Measurements from ENCODE around the gene PDE1A. TPM values are rescaled to one million over a fixed set of nuclear protein-coding genes. Genes with fewer than 3 reads are reported as not detected.
A peak's percentile ranks its signal among the peaks of the same experiment; 100 is the strongest.

PDE1A gene
- total and polyA plus RNA-seq, 2 of the 4 experiments (the other 2 are of a cell fraction) = 0.24 to 0.90 TPM

DNA sequence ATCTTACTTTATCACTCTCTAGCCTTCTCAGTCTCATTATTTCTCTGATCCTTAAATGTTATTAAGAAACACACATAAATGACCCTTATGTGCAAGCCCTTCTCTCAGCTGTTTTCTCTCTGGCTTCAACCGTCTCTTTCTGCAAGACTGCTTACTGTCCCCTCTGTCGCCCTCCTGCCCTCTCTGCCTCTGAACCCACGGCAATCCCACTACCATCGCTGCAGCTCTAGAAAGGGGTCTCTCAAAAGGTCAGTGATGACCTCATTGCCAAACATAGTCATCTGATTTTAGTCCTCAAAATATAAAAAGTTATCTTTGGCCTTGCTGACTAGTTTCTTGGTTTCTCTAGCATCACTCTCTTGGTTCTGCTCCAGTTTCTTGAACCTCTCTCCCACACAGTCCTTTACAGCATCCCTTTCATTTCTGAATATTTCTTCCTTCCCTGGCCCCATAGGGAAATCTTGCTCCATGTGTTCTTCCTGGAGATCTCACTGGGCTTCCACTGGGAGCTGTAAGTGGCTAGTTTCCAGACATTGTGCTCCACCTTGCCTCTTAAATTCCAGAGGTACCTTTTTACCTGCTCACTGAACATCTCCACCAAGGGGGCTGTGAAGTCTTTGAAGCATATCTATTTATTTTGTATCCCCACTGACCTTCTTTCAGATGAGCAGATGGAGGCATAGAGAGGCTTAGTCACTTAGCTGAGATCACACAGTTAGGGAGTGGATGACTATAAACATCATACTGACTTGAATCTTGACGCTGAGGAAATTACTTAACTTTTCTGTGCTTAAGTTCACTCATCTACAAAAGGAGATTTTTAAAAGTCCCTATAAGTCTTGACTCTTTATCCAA lies 96.2 kb downstream of the PDE1A start:
- CTCF ChIA-PET = interaction anchor here (0.6 to 0.7 kb wide), 2 partner anchors 142 to 336 kb away, joined by 3 read pairs; no protein-coding TSS in a partner anchor
- H3K18ac ChIP-seq (ENCODE audit: low read depth, low read length) = peak overlapping the region; percentile 69
- POLR2A ChIA-PET (ENCODE audit: unreplicated experiment) = no interaction called here

More for the DNA sequence above, 96.2 kb downstream of the PDE1A start:
- H3K9me3 ChIP-seq (ENCODE audit: control insufficient read depth, insufficient read depth, low read length) = no peaks in the 10 kb centered on the region
- no peak overlapping the region for H3K27ac ChIP-seq (ENCODE audit: insufficient read depth, low read length)
- no peaks in the 10 kb centered on the region for H4K20me1 ChIP-seq (ENCODE audit: insufficient read depth, low read length)
- TF ChIP-seq, protein P1, sequence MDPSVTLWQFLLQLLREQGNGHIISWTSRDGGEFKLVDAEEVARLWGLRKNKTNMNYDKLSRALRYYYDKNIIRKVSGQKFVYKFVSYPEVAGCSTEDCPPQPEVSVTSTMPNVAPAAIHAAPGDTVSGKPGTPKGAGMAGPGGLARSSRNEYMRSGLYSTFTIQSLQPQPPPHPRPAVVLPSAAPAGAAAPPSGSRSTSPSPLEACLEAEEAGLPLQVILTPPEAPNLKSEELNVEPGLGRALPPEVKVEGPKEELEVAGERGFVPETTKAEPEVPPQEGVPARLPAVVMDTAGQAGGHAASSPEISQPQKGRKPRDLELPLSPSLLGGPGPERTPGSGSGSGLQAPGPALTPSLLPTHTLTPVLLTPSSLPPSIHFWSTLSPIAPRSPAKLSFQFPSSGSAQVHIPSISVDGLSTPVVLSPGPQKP (IDR thresholded peaks at IDR 0.05; ENCODE audit: borderline replicate concordance, low read depth, low read length) = no peak
- no peak for TF ChIP-seq RAD21 (IDR thresholded peaks at IDR 0.05; ENCODE audit: low read length)
- TF ChIP-seq BHLHE40 (IDR thresholded peaks at IDR 0.05; ENCODE audit: low read depth, low read length) = no peak
- no peak for TF ChIP-seq MAZ (IDR thresholded peaks at IDR 0.05; ENCODE audit: borderline replicate concordance, low read depth, low read length)
- TF ChIP-seq RCOR1 (IDR thresholded peaks at IDR 0.05; ENCODE audit: insufficient replicate concordance, low read length) = no peak
- TF ChIP-seq SMC3 (IDR thresholded peaks at IDR 0.05; ENCODE audit: low read depth, low read length) = no peak
- TF ChIP-seq POLR2A (IDR thresholded peaks at IDR 0.05; ENCODE audit: low read depth, low read length) = no peak
- TF ChIP-seq, protein P2, sequence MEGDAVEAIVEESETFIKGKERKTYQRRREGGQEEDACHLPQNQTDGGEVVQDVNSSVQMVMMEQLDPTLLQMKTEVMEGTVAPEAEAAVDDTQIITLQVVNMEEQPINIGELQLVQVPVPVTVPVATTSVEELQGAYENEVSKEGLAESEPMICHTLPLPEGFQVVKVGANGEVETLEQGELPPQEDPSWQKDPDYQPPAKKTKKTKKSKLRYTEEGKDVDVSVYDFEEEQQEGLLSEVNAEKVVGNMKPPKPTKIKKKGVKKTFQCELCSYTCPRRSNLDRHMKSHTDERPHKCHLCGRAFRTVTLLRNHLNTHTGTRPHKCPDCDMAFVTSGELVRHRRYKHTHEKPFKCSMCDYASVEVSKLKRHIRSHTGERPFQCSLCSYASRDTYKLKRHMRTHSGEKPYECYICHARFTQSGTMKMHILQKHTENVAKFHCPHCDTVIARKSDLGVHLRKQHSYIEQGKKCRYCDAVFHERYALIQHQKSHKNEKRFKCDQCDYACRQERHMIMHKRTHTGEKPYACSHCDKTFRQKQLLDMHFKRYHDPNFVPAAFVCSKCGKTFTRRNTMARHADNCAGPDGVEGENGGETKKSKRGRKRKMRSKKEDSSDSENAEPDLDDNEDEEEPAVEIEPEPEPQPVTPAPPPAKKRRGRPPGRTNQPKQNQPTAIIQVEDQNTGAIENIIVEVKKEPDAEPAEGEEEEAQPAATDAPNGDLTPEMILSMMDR (conservative IDR thresholded peaks at IDR 0.05; ENCODE audit: low read depth, low read length) = no peak
- TF ChIP-seq MXI1 (IDR thresholded peaks at IDR 0.05; ENCODE audit: borderline replicate concordance, low read depth, low read length) = no peak
- TF ChIP-seq, protein P3, sequence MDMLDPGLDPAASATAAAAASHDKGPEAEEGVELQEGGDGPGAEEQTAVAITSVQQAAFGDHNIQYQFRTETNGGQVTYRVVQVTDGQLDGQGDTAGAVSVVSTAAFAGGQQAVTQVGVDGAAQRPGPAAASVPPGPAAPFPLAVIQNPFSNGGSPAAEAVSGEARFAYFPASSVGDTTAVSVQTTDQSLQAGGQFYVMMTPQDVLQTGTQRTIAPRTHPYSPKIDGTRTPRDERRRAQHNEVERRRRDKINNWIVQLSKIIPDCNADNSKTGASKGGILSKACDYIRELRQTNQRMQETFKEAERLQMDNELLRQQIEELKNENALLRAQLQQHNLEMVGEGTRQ (IDR thresholded peaks at IDR 0.05; ENCODE audit: low read depth, low read length) = no peak
- no peak for TF ChIP-seq RFX5 (IDR thresholded peaks at IDR 0.05; ENCODE audit: low read depth, low read length)
- TF ChIP-seq MAFK (IDR thresholded peaks at IDR 0.05; ENCODE audit: low read depth, low read length) = no peak
- no peak for TF ChIP-seq FOS (IDR thresholded peaks at IDR 0.05; ENCODE audit: low read depth, low read length)
- no peak for TF ChIP-seq NFE2L2 (IDR thresholded peaks at IDR 0.05; ENCODE audit: low read depth, low read length)
- no peaks in the 10 kb centered on the region for H3K36me3 ChIP-seq (ENCODE audit: control insufficient read depth, insufficient read depth, low read length)
- peak overlapping the region; percentile 42; the same call in 1 of the 2 replicates for H4K5ac ChIP-seq (ENCODE audit: low read depth, low read length)
- H2AK5ac ChIP-seq (ENCODE audit: low read depth, low read length) = no peak overlapping the region
- H3K4me2 ChIP-seq (ENCODE audit: low read depth, low read length) = no peak overlapping the region
- ATAC-seq (ENCODE audit: low read depth) (peak; percentile 57), DNase-seq (peak; percentile 73)
- 80% methylated on average over 1 of the region's 5 CpGs; no CpG with 5 or more reads in 1 of the 2 experiments for WGBS, 2 experiments (ENCODE audit: extremely low coverage in 2 of 2, insufficient read length in 1 of 2)
- H3K9me1 ChIP-seq (ENCODE audit: insufficient read depth, low read length) = no peaks in the 10 kb centered on the region
- H3K14ac ChIP-seq (replicated peaks; ENCODE audit: low read depth, low read length) = no peak overlapping the region
- no peak overlapping the region for H4K91ac ChIP-seq (ENCODE audit: insufficient read depth, low read depth, low read length)
- H2BK15ac ChIP-seq (ENCODE audit: low read depth, low read length) = no peak overlapping the region
- in situ Hi-C loops (cut with MboI; ENCODE audit: low sequenced_read_pairs) = no loop called here
- H3K4me3 ChIP-seq (ENCODE audit: insufficient read depth, low read depth, low read length) = no peak overlapping the region
- H2AK9ac ChIP-seq (replicated peaks; ENCODE audit: low read depth, low read length, poor library complexity) = no peak overlapping the region
- H3K23ac ChIP-seq (ENCODE audit: low read depth, low read length) = no peak overlapping the region
- no peaks in the 10 kb centered on the region for H3K27me3 ChIP-seq (ENCODE audit: control insufficient read depth, insufficient read depth, low read length)
- H3K56ac ChIP-seq (ENCODE audit: extremely low read depth, insufficient read depth, low read length) = no peak overlapping the region
- no peak overlapping the region for H3K9ac ChIP-seq (ENCODE audit: low read depth, low read length)
- H2BK5ac ChIP-seq (ENCODE audit: low read depth, low read length, poor library complexity, severe bottlenecking) = no peak overlapping the region
- H2AFZ ChIP-seq (replicated peaks; ENCODE audit: low read length, poor library complexity) = peak overlapping the region; percentile 48
- H3K4me1 ChIP-seq (ENCODE audit: control insufficient read depth, insufficient read depth, low read length) = peaks cover 4% of the 10 kb centered on the region
- no peaks in the 10 kb centered on the region for H3K79me1 ChIP-seq (ENCODE audit: low read depth in 1 of 2, low read length in 2 of 2)
- dilution Hi-C loops (cut with HindIII; ENCODE audit: low sequenced_read_pairs, unreplicated experiment) = no loop called here
- no TSS peak for BruUV-seq (replicated peaks)
- no peak overlapping the region; the same call in 1 of the 2 replicates for H2BK20ac ChIP-seq (ENCODE audit: low read depth, low read length)
- no peak overlapping the region for H4K8ac ChIP-seq (ENCODE audit: low read depth in 2 of 2, low read length in 2 of 2)
- intact Hi-C loops (cut with micrococcal nuclease) = no loop called here
- H2BK120ac ChIP-seq (ENCODE audit: low read depth, low read length) = no peak overlapping the region
- no peak overlapping the region for H3K4ac ChIP-seq (ENCODE audit: low read depth, low read length)
